GM21447 (cell line): ENCODE data around the gene NSFL1C.

Experiments
- ATAC-seq: cut with Tn5 transposase; IDR thresholded peaks from one replicate; pipeline ENCODE4 v1.9.1; 2021; ENCODE audit not compliant: unreplicated experiment

NSFL1C gene

GRCh38 chr20:1486566-1486965 is 19.9 kb upstream of the NSFL1C start:
- ATAC-seq: no peak

- ATAC-seq: no peak
Measured at GRCh38 chr20:1484438-1485116, 17.9 kb upstream of the NSFL1C start.

- ATAC-seq: no peak
Measured at GRCh38 chr20:1479831-1480595, 13.4 kb upstream of the NSFL1C start.

- no peak for ATAC-seq
Measured at GRCh38 chr20:1478566-1478965, 11.9 kb upstream of the NSFL1C start.

GRCh38 chr20:1477896-1478490 is 11.3 kb upstream of the NSFL1C start:
- no peak for ATAC-seq

- ATAC-seq: no peak
Measured at GRCh38 chr20:1474817-1475603, 8.4 kb upstream of the NSFL1C start.

- no peak for ATAC-seq
Measured at GRCh38 chr20:1474325-1474724, 7.7 kb upstream of the NSFL1C start.

GRCh38 chr20:1473246-1474220 is 6.9 kb upstream of the NSFL1C start:
- ATAC-seq: no peak

- ATAC-seq: no peak
Measured at GRCh38 chr20:1472556-1473245, 6.1 kb upstream of the NSFL1C start.

- no peak for ATAC-seq
Measured at GRCh38 chr20:1471242-1471641, 4.6 kb upstream of the NSFL1C start.

- ATAC-seq: no peak
Measured at GRCh38 chr20:1469925-1470571, 3.4 kb upstream of the NSFL1C start.

- ATAC-seq: no peak
Measured at GRCh38 chr20:1469306-1469905, 2.8 kb upstream of the NSFL1C start.

- no peak for ATAC-seq
Measured at GRCh38 chr20:1468117-1468624, 1.5 kb upstream of the NSFL1C start.

GRCh38 chr20:1467355-1468116 is 887 bp upstream of the NSFL1C start:
- no peak for ATAC-seq

GRCh38 chr20:1467082-1467354 is 369 bp upstream of the NSFL1C start:
- no peak for ATAC-seq

GRCh38 chr20:1465470-1466210 is 1.0 kb downstream of the NSFL1C start:
- no peak for ATAC-seq

GRCh38 chr20:1463971-1464570 is 2.6 kb downstream of the NSFL1C start:
- ATAC-seq: no peak
